Measurements from ENCODE around the gene CHD6.

Gene CHD6

GRCh38 chr20:41470362-41471095, 147.6 kb downstream of the CHD6 start:
- H3K36me3 ChIP-seq: peaks cover 52 to 93% (median 61%) of the 10 kb centered on the region in 11 experiments
- no peaks in the 10 kb centered on the region for H3K27me3 ChIP-seq
- peak overlapping the region in 4 of 11 experiments; percentile 48 to 72 (median 64); a peak in 5 of 22 replicates for H3K27ac ChIP-seq
- TF ChIP-seq Cebpa-rat (IDR thresholded peaks at IDR 0.05): no peak
- H3K4me3 ChIP-seq: no peak overlapping the region
- H3K4me1 ChIP-seq: peaks cover 33 to 61% (median 52%) of the 10 kb centered on the region in 10 experiments
- H3K9me3 ChIP-seq (replicated peaks in 1 of 11): peaks cover 8 to 16% (median 14%) of the 10 kb centered on the region in 11 experiments
- H3K9ac ChIP-seq: 0 out of 22 replicates have a peak overlapping the region, but pooled peaks of 1 of the 11 experiments have one; percentile 53
- H4K20me1 ChIP-seq: peaks cover 0 to 10% (median 0%) of the 10 kb centered on the region in 11 experiments; a peak in 5 of 22 replicates
- H3K4me2 ChIP-seq: peak overlapping the region; percentile 47 to 85 (median 75)

GRCh38 chr20:41469868-41470267, 148.3 kb downstream of the CHD6 start:
- Histone ChIP-seq H3K27me3 (no peaks in the 10 kb centered on the region), H3K9me3 (replicated peaks in 1 of 11) (peaks cover 14 to 23% (median 20%) of the 10 kb centered on the region in 11 experiments), H3K36me3 (peaks cover 58 to 93% (median 68%) of the 10 kb centered on the region in 11 experiments), H3K4me2 (peak overlapping the region; percentile 47 to 85 (median 75)), H3K27ac (peak overlapping the region in 6 of 11 experiments; percentile 45 to 72 (median 56); a peak in 9 of 22 replicates), H3K4me1 (peaks cover 28 to 57% (median 49%) of the 10 kb centered on the region in 10 experiments), H3K9ac (peak overlapping the region in 5 of 11 experiments; percentile 26 to 67 (median 43); a peak in 8 of 22 replicates), H3K4me3 (no peak overlapping the region), H4K20me1 (peaks cover 0 to 10% (median 0%) of the 10 kb centered on the region in 11 experiments; a peak in 5 of 22 replicates)
- no peak for TF ChIP-seq Cebpa-rat (IDR thresholded peaks at IDR 0.05)

GRCh38 chr20:41468994-41469600, 149.1 kb downstream of the CHD6 start:
- Histone ChIP-seq H3K4me1 (peaks cover 28 to 57% (median 49%) of the 10 kb centered on the region in 10 experiments), H3K27me3 (no peaks in the 10 kb centered on the region), H3K4me2 (peak overlapping the region in 10 of 11 experiments; percentile 47 to 85 (median 78); a peak in 20 of 22 replicates), H3K36me3 (peaks cover 59 to 93% (median 69%) of the 10 kb centered on the region in 11 experiments), H3K27ac (peak overlapping the region in 8 of 11 experiments; percentile 26 to 72 (median 50); a peak in 12 of 22 replicates), H3K9ac (peak overlapping the region in 6 of 11 experiments; percentile 26 to 67 (median 42); a peak in 12 of 22 replicates), H3K9me3 (replicated peaks in 1 of 11) (peaks cover 14 to 30% (median 25%) of the 10 kb centered on the region in 11 experiments), H4K20me1 (peaks cover 0 to 10% (median 0%) of the 10 kb centered on the region in 11 experiments; a peak in 4 of 22 replicates), H3K4me3 (peak overlapping the region in 1 of 10 experiments; percentile 11; a peak in 1 of 20 replicates)
- no peak for TF ChIP-seq Cebpa-rat (IDR thresholded peaks at IDR 0.05)

GRCh38 chr20:41467690-41468089, 150.5 kb downstream of the CHD6 start:
- Histone ChIP-seq H3K4me1 (peaks cover 28 to 57% (median 49%) of the 10 kb centered on the region in 10 experiments), H3K9me3 (replicated peaks in 1 of 11) (peaks cover 14 to 33% (median 27%) of the 10 kb centered on the region in 11 experiments), H3K27me3 (no peaks in the 10 kb centered on the region), H4K20me1 (peaks cover 0 to 10% (median 0%) of the 10 kb centered on the region in 11 experiments; a peak in 4 of 22 replicates), H3K27ac (no peak overlapping the region), H3K9ac (no peak overlapping the region), H3K36me3 (peaks cover 59 to 93% (median 65%) of the 10 kb centered on the region in 11 experiments), H3K4me3 (no peak overlapping the region), H3K4me2 (peak overlapping the region in 7 of 11 experiments; percentile 27 to 85 (median 80); a peak in 13 of 22 replicates)
- no peak for TF ChIP-seq Cebpa-rat (IDR thresholded peaks at IDR 0.05)

- no peak for TF ChIP-seq Cebpa-rat (IDR thresholded peaks at IDR 0.05)
- H3K9ac ChIP-seq: no peak overlapping the region
- H3K4me3 ChIP-seq: no peak overlapping the region
- H3K4me1 ChIP-seq: peaks cover 28 to 57% (median 49%) of the 10 kb centered on the region in 10 experiments
- no peaks in the 10 kb centered on the region for H3K27me3 ChIP-seq
- H3K4me2 ChIP-seq: peak overlapping the region in 7 of 11 experiments; percentile 27 to 85 (median 71); a peak in 12 of 22 replicates
- H3K36me3 ChIP-seq: peaks cover 59 to 93% (median 65%) of the 10 kb centered on the region in 11 experiments
- H4K20me1 ChIP-seq: peaks cover 0 to 10% (median 0%) of the 10 kb centered on the region in 11 experiments; a peak in 4 of 22 replicates
- H3K27ac ChIP-seq: peak overlapping the region in 1 of 11 experiments; percentile 19; a peak in 1 of 22 replicates
- peaks cover 17 to 38% (median 32%) of the 10 kb centered on the region in 11 experiments for H3K9me3 ChIP-seq (replicated peaks in 1 of 11)
Measured at GRCh38 chr20:41467220-41467619, 151.0 kb downstream of the CHD6 start.

- H3K4me2 ChIP-seq: no peak overlapping the region
- H3K4me1 ChIP-seq: peaks cover 0 to 21% (median 20%) of the 10 kb centered on the region in 10 experiments; a peak in 17 of 20 replicates
- H4K20me1 ChIP-seq: peaks cover 0 to 1% (median 0%) of the 10 kb centered on the region in 11 experiments; a peak in 1 of 22 replicates
- no peak overlapping the region for H3K27ac ChIP-seq
- no peaks in the 10 kb centered on the region for H3K27me3 ChIP-seq
- H3K36me3 ChIP-seq: peaks cover 73 to 99% (median 86%) of the 10 kb centered on the region in 11 experiments
- no peak overlapping the region for H3K4me3 ChIP-seq
- H3K9me3 ChIP-seq (replicated peaks in 1 of 11): peaks cover 43 to 63% (median 57%) of the 10 kb centered on the region in 11 experiments
- H3K9ac ChIP-seq: no peak overlapping the region
- no peak for TF ChIP-seq Cebpa-rat (IDR thresholded peaks at IDR 0.05)
Measured at GRCh38 chr20:41463567-41463966, 154.6 kb downstream of the CHD6 start.

- Histone ChIP-seq H3K27me3 (no peaks in the 10 kb centered on the region), H3K27ac (no peak overlapping the region), H3K36me3 (peaks cover 74 to 99% (median 91%) of the 10 kb centered on the region in 11 experiments), H3K4me3 (no peak overlapping the region), H3K4me1 (peaks cover 0 to 11% (median 10%) of the 10 kb centered on the region in 10 experiments; a peak in 14 of 20 replicates), H4K20me1 (no peaks in the 10 kb centered on the region), H3K9me3 (replicated peaks in 1 of 11) (peaks cover 43 to 63% (median 57%) of the 10 kb centered on the region in 11 experiments), H3K9ac (no peak overlapping the region), H3K4me2 (no peak overlapping the region)
- no peak for TF ChIP-seq Cebpa-rat (IDR thresholded peaks at IDR 0.05)
Measured at GRCh38 chr20:41462372-41463161, 155.6 kb downstream of the CHD6 start.

- no peak overlapping the region for H3K4me3 ChIP-seq
- H4K20me1 ChIP-seq: no peaks in the 10 kb centered on the region
- no peak overlapping the region for H3K9ac ChIP-seq
- no peak overlapping the region for H3K4me2 ChIP-seq
- H3K27ac ChIP-seq: no peak overlapping the region
- H3K4me1 ChIP-seq: peaks cover 0 to 8% (median 3%) of the 10 kb centered on the region in 10 experiments; a peak in 9 of 20 replicates
- peaks cover 21 to 39% (median 33%) of the 10 kb centered on the region in 11 experiments for H3K9me3 ChIP-seq (replicated peaks in 1 of 11)
- no peaks in the 10 kb centered on the region for H3K27me3 ChIP-seq
- no peak for TF ChIP-seq Cebpa-rat (IDR thresholded peaks at IDR 0.05)
- H3K36me3 ChIP-seq: peaks cover 78 to 100% (median 96%) of the 10 kb centered on the region in 11 experiments
Measured at GRCh38 chr20:41458761-41459160, 159.4 kb downstream of the CHD6 start.
